Progenitor cell of endocrine pancreas (in vitro differentiated cells): ENCODE results near the gene HIVEP3. TPM values are rescaled to one million over a fixed set of nuclear protein-coding genes. Genes with fewer than 3 reads are reported as not detected.

Experiments
- DNase-seq: peaks from one replicate; pipeline ENCODE4 v3.0.0; 2021; ENCODE audit warnings: low spot score; ENCODE audit not compliant: unreplicated experiment
- H3K27ac Mint-ChIP-seq: 2 replicates; pipeline ENCODE4 v1.8.0; 2021; ENCODE audit warnings: mild to moderate bottlenecking, moderate library complexity, mixed read lengths
- H3K27me3 Mint-ChIP-seq: 2 replicates; pipeline ENCODE4 v1.8.0; 2021; ENCODE audit warnings: mixed read lengths
- H3K36me3 Mint-ChIP-seq: 2 replicates; pipeline ENCODE4 v1.8.0; 2022; ENCODE audit warnings: mixed read lengths; ENCODE audit not compliant: insufficient read depth
- H3K4me1 Mint-ChIP-seq: 2 replicates; pipeline ENCODE4 v1.8.0; 2021; ENCODE audit warnings: low read depth, mixed read lengths
- H3K4me3 Mint-ChIP-seq: 2 replicates; pipeline ENCODE4 v1.8.0; 2021; ENCODE audit warnings: low read depth, mild to moderate bottlenecking, moderate library complexity, mixed read lengths
- H3K9me3 Mint-ChIP-seq: 2 replicates; pipeline ENCODE4 v1.8.0; 2021; ENCODE audit warnings: low read depth, mixed read lengths
- CTCF ChIP-seq: fragments of 200-600 bp; sonication (generic); IDR thresholded peaks from one replicate; pipeline ENCODE4 v1.5.0; 2021; ENCODE audit warnings: antibody characterized with exemption, mild to moderate bottlenecking; ENCODE audit not compliant: unreplicated experiment
- total RNA-seq: library from RNA; stranded (reverse); gene quantifications from 2 replicates; pipeline ENCODE4 v1.2.1, GENCODE V29; 2021

Gene HIVEP3
- total RNA-seq, 1 donor from 2014 or later, result 1.1 TPM

GRCh38 chr1:41598325-41598724 is 320.4 kb downstream of the HIVEP3 start:
- TF ChIP-seq CTCF, result no peak
- H3K27ac Mint-ChIP-seq, result no peak overlapping the region
- peaks cover 16% of the 10 kb centered on the region for H3K9me3 Mint-ChIP-seq
- H3K27me3 Mint-ChIP-seq, result no peaks in the 10 kb centered on the region
- H3K4me1 Mint-ChIP-seq, result peaks cover 3% of the 10 kb centered on the region
- no peak overlapping the region for H3K4me3 Mint-ChIP-seq
- H3K36me3 Mint-ChIP-seq, result no peaks in the 10 kb centered on the region
- no peak for DNase-seq

- no peak overlapping the region for H3K4me3 Mint-ChIP-seq
- H3K27ac Mint-ChIP-seq, result no peak overlapping the region
- no peak for DNase-seq
- H3K9me3 Mint-ChIP-seq, result no peaks in the 10 kb centered on the region
- H3K36me3 Mint-ChIP-seq, result no peaks in the 10 kb centered on the region
- no peak for TF ChIP-seq CTCF
- peaks cover 3% of the 10 kb centered on the region for H3K27me3 Mint-ChIP-seq
- peaks cover 3% of the 10 kb centered on the region for H3K4me1 Mint-ChIP-seq
These were observed 326.1 kb downstream of the HIVEP3 start for GRCh38 chr1:41592451-41593125.

GRCh38 chr1:41591891-41592290 is 326.8 kb downstream of the HIVEP3 start:
- TF ChIP-seq CTCF, result no peak
- H3K27ac Mint-ChIP-seq, result no peak overlapping the region
- no peak overlapping the region for H3K4me3 Mint-ChIP-seq
- H3K27me3 Mint-ChIP-seq, result peaks cover 3% of the 10 kb centered on the region
- DNase-seq, result no peak
- no peaks in the 10 kb centered on the region for H3K9me3 Mint-ChIP-seq
- H3K36me3 Mint-ChIP-seq, result no peaks in the 10 kb centered on the region
- H3K4me1 Mint-ChIP-seq, result peaks cover under 1% of the 10 kb centered on the region

GRCh38 chr1:41590331-41590730 is 328.4 kb downstream of the HIVEP3 start:
- Mint-ChIP-seq H3K9me3 (no peaks in the 10 kb centered on the region), H3K4me3 (no peak overlapping the region), H3K36me3 (no peaks in the 10 kb centered on the region), H3K27ac (no peak overlapping the region), H3K4me1 (no peaks in the 10 kb centered on the region), H3K27me3 (peaks cover 3% of the 10 kb centered on the region)
- DNase-seq, result no peak
- no peak for TF ChIP-seq CTCF

GRCh38 chr1:41589395-41589794 is 329.3 kb downstream of the HIVEP3 start:
- Mint-ChIP-seq H3K4me1 (no peaks in the 10 kb centered on the region), H3K36me3 (no peaks in the 10 kb centered on the region), H3K9me3 (no peaks in the 10 kb centered on the region), H3K4me3 (no peak overlapping the region), H3K27me3 (peaks cover 3% of the 10 kb centered on the region), H3K27ac (no peak overlapping the region)
- no peak for TF ChIP-seq CTCF
- DNase-seq, result no peak
